SK-N-SH treated with all-trans-retinoic acid at 6 μM for 48 hours (cell line): ENCODE data around the gene MYLK.
"Not testable (repeated sequence)": the region's sequence is repeated elsewhere in the genome, so short reads cannot be mapped to it uniquely, and the experiment has no call there.

Source experiments
- ATAC-seq: fragments of 200-7000 bp; cut with Tn5 transposase; 3 replicates; pipeline ENCODE4 v1.9.1; 2020; ENCODE audit warnings: mild to moderate bottlenecking, moderate library complexity
- ARNTL ChIP-seq: fragments of 450-650 bp; formaldehyde crosslinking; IDR thresholded peaks from 2 replicates; pipeline ENCODE4 v1.5.0; 2020; ENCODE audit warnings: low read depth, mild to moderate bottlenecking, moderate library complexity, borderline replicate concordance
- BACH2 ChIP-seq: fragments of 250-450 bp; sonication (Bioruptor Pico); IDR thresholded peaks from 2 replicates; pipeline ENCODE4 v1.9.0; 2021; ENCODE audit warnings: mild to moderate bottlenecking, borderline replicate concordance
- CREB5 ChIP-seq: fragments of 250-450 bp; sonication (Bioruptor Pico); IDR thresholded peaks from 2 replicates; pipeline ENCODE4 v1.5.1; 2020; ENCODE audit warnings: low read depth, mild to moderate bottlenecking, moderate library complexity
- CSDC2 ChIP-seq: fragments of 250-450 bp; sonication (Bioruptor Pico); IDR thresholded peaks from 2 replicates; pipeline ENCODE4 v1.5.0; 2020; ENCODE audit warnings: mild to moderate bottlenecking, moderate library complexity
- ESRRG ChIP-seq: fragments of 250-450 bp; sonication (Bioruptor Pico); IDR thresholded peaks from 2 replicates; pipeline ENCODE4 v1.6.1; 2021; ENCODE audit warnings: mild to moderate bottlenecking
- ISL1 ChIP-seq: fragments of 250-450 bp; sonication (Bioruptor Pico); IDR thresholded peaks from 2 replicates; pipeline ENCODE4 v2.1.2; 2022; ENCODE audit warnings: mild to moderate bottlenecking, moderate library complexity
- OSR1 ChIP-seq: fragments of 250-450 bp; sonication (Bioruptor Pico); IDR thresholded peaks from 2 replicates; pipeline ENCODE4 v1.8.0; 2022; ENCODE audit warnings: moderate library complexity, mild to moderate bottlenecking, inconsistent platforms
- PPARA ChIP-seq: fragments of 250-450 bp; sonication (Bioruptor Pico); IDR thresholded peaks from 2 replicates; pipeline ENCODE4 v1.5.0; 2020; ENCODE audit warnings: mild to moderate bottlenecking, borderline replicate concordance
- RARB ChIP-seq: fragments of 250-450 bp; sonication (Bioruptor Pico); IDR thresholded peaks from 2 replicates; pipeline ENCODE4 v1.8.0; 2021; ENCODE audit warnings: mild to moderate bottlenecking, moderate library complexity
- TCF4 ChIP-seq: fragments of 250-450 bp; sonication (Bioruptor Pico); IDR thresholded peaks from 2 replicates; pipeline ENCODE4 v1.8.0; 2021; ENCODE audit warnings: mild to moderate bottlenecking, moderate library complexity, borderline replicate concordance
- TOX ChIP-seq: fragments of 250-450 bp; sonication (Bioruptor Pico); IDR thresholded peaks from 2 replicates; pipeline ENCODE4 v1.8.0; 2021; ENCODE audit warnings: mild to moderate bottlenecking, moderate library complexity, borderline replicate concordance
- TSHZ2 ChIP-seq: fragments of 250-450 bp; sonication (Bioruptor Pico); IDR thresholded peaks from 2 replicates; pipeline ENCODE4 v1.5.0; 2020; ENCODE audit warnings: mild to moderate bottlenecking, moderate library complexity
- ZC3H10 ChIP-seq: fragments of 250-450 bp; sonication (Bioruptor Pico); IDR thresholded peaks from 2 replicates; pipeline ENCODE4 v1.5.1; 2021; ENCODE audit warnings: mild to moderate bottlenecking, moderate library complexity
- ZFP3 ChIP-seq: fragments of 250-450 bp; sonication (Bioruptor Pico); IDR thresholded peaks from 2 replicates; pipeline ENCODE4 v1.5.0; 2020; ENCODE audit warnings: mild to moderate bottlenecking, moderate library complexity
- ZFP30 ChIP-seq: fragments of 450-650 bp; formaldehyde crosslinking; IDR thresholded peaks from 2 replicates; pipeline ENCODE4 v1.5.0; 2022; ENCODE audit warnings: mild to moderate bottlenecking, moderate library complexity
- ZNF565 ChIP-seq: fragments of 450-650 bp; formaldehyde crosslinking; conservative IDR thresholded peaks from 2 replicates; pipeline ENCODE4 v1.5.0; 2020; ENCODE audit warnings: low read depth, mild to moderate bottlenecking, moderate library complexity
- ZNF70 ChIP-seq: fragments of 450-650 bp; formaldehyde crosslinking; IDR thresholded peaks from 2 replicates; pipeline ENCODE4 v1.5.0; 2020; ENCODE audit warnings: mild to moderate bottlenecking, moderate library complexity
- ZNF8 ChIP-seq: fragments of 450-650 bp; formaldehyde crosslinking; IDR thresholded peaks from 2 replicates; pipeline ENCODE4 v1.5.0; 2020; ENCODE audit warnings: mild to moderate bottlenecking, moderate library complexity
- TF ChIP-seq, protein P1 (sequence below): fragments of 250-450 bp; sonication (Bioruptor Pico); IDR thresholded peaks from 2 replicates; pipeline ENCODE4 v1.8.0; 2021; ENCODE audit warnings: low read depth, mild to moderate bottlenecking, moderate library complexity, borderline replicate concordance
- TF ChIP-seq, protein P2 (sequence below): fragments of 250-450 bp; sonication (Bioruptor Pico); IDR thresholded peaks from 2 replicates; pipeline ENCODE4 v1.8.0; 2020; ENCODE audit warnings: mild to moderate bottlenecking, moderate library complexity, borderline replicate concordance
- TF ChIP-seq, protein P3 (sequence below): fragments of 250-450 bp; sonication (Bioruptor Pico); IDR thresholded peaks from 2 replicates; pipeline ENCODE4 v1.5.1; 2021; ENCODE audit warnings: mild to moderate bottlenecking, moderate library complexity

The MYLK gene

DNA sequence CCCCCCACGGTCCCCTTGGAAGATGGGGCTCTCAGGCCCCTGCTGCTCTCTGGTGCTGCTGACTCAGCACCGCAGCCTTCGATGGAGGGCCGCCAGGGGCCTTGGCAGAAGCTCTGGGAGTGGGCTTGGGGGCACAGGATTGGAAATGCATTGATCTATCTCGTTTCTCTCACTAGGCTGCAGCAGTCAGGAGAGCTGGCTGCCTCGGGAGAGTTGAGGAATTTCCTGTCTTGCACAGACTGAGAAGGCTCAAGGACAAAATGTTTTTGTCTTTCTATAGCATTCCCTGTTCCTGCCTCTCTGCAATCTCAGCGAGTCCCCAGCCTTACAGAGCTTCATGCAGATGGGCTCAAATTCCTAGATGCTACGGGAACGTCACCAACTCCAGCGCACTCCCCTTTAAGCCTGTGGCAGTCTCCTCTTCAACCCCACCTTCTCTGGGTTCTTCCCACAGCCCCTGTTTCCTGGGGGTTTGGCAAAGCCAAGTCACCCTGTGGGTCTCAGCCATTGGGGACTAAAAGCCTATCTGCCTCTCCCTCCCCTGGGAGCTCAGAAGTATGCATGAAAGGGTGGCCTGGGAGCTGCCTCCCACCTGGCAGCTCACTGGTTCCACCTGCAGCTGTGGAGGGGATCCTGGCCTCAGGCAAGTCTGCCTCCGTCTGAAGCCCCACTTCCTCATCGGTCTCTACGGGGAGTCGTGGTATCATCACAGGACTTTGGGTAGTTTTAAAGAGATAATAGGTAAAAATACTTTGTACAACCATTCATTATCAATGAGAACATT lies 171.9 kb downstream of the MYLK start:
- no peak for ATAC-seq
- TF ChIP-seq ZFP30 (no peak), PPARA (CRISPR knock-in tag) (no peak), ZNF565 (CRISPR knock-in tag) (no peak), ZNF70 (no peak)

GRCh38 chr3:123711356-123711755 lies 172.8 kb downstream of the MYLK start:
- no peak for ATAC-seq
- TF ChIP-seq TOX (CRISPR knock-in tag) (no peak), ESRRG (CRISPR knock-in tag) (no peak), ZFP3 (no peak), BACH2 (CRISPR knock-in tag) (no peak), CSDC2 (CRISPR knock-in tag) (no peak), ZNF70 (no peak), ZC3H10 (no peak), TSHZ2 (no peak), RARB (CRISPR knock-in tag) (no peak), ISL1 (CRISPR knock-in tag) (no peak), ZFP30 (no peak), PPARA (CRISPR knock-in tag) (no peak)
- TF ChIP-seq, protein P1, sequence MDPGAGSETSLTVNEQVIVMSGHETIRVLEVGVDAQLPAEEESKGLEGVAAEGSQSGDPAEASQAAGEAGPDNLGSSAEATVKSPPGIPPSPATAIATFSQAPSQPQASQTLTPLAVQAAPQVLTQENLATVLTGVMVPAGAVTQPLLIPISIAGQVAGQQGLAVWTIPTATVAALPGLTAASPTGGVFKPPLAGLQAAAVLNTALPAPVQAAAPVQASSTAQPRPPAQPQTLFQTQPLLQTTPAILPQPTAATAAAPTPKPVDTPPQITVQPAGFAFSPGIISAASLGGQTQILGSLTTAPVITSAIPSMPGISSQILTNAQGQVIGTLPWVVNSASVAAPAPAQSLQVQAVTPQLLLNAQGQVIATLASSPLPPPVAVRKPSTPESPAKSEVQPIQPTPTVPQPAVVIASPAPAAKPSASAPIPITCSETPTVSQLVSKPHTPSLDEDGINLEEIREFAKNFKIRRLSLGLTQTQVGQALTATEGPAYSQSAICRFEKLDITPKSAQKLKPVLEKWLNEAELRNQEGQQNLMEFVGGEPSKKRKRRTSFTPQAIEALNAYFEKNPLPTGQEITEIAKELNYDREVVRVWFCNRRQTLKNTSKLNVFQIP (CRISPR knock-in tag), result no peak
- TF ChIP-seq, protein P2, sequence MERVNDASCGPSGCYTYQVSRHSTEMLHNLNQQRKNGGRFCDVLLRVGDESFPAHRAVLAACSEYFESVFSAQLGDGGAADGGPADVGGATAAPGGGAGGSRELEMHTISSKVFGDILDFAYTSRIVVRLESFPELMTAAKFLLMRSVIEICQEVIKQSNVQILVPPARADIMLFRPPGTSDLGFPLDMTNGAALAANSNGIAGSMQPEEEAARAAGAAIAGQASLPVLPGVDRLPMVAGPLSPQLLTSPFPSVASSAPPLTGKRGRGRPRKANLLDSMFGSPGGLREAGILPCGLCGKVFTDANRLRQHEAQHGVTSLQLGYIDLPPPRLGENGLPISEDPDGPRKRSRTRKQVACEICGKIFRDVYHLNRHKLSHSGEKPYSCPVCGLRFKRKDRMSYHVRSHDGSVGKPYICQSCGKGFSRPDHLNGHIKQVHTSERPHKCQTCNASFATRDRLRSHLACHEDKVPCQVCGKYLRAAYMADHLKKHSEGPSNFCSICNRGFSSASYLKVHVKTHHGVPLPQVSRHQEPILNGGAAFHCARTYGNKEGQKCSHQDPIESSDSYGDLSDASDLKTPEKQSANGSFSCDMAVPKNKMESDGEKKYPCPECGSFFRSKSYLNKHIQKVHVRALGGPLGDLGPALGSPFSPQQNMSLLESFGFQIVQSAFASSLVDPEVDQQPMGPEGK (CRISPR knock-in tag), result no peak
- TF ChIP-seq, protein P3, sequence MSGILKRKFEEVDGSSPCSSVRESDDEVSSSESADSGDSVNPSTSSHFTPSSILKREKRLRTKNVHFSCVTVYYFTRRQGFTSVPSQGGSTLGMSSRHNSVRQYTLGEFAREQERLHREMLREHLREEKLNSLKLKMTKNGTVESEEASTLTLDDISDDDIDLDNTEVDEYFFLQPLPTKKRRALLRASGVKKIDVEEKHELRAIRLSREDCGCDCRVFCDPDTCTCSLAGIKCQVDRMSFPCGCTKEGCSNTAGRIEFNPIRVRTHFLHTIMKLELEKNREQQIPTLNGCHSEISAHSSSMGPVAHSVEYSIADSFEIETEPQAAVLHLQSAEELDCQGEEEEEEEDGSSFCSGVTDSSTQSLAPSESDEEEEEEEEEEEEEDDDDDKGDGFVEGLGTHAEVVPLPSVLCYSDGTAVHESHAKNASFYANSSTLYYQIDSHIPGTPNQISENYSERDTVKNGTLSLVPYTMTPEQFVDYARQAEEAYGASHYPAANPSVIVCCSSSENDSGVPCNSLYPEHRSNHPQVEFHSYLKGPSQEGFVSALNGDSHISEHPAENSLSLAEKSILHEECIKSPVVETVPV (CRISPR knock-in tag), result no peak

DNA sequence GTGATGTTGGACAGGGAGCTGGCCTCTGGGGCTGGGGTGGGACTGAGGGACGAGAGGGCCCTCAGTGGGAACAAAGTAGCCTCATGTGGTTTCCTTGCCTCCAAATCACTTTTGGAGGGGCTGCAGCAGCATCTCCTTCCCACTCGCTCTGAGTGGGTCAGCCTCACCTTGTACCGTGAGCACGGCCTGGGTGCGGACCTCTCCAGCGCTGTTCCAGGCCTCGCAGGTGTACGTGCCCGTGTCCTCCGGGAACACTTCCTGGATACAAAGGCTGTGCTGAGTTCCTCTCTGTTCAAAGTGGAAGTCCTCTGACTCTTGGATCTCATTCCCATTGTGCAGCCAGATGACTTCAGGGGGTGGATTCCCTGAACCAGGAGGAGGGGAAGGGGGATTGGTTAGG lies 175.6 kb downstream of the MYLK start:
- ATAC-seq, result no peak
- TF ChIP-seq CREB5 (no peak), OSR1 (CRISPR knock-in tag) (no peak), ISL1 (CRISPR knock-in tag) (no peak), ZFP3 (no peak), ARNTL (CRISPR knock-in tag) (no peak), BACH2 (CRISPR knock-in tag) (no peak), PPARA (CRISPR knock-in tag) (no peak), ZNF565 (CRISPR knock-in tag) (no peak), ZNF70 (no peak), ZNF8 (CRISPR knock-in tag) (no peak), TCF4 (CRISPR knock-in tag) (no peak), ZFP30 (no peak), TOX (CRISPR knock-in tag) (no peak), RARB (CRISPR knock-in tag) (no peak), CSDC2 (CRISPR knock-in tag) (no peak)
- TF ChIP-seq, protein P3 (CRISPR knock-in tag), result no peak
- TF ChIP-seq, protein P1 (CRISPR knock-in tag), result no peak
- TF ChIP-seq, protein P2 (CRISPR knock-in tag), result no peak

DNA sequence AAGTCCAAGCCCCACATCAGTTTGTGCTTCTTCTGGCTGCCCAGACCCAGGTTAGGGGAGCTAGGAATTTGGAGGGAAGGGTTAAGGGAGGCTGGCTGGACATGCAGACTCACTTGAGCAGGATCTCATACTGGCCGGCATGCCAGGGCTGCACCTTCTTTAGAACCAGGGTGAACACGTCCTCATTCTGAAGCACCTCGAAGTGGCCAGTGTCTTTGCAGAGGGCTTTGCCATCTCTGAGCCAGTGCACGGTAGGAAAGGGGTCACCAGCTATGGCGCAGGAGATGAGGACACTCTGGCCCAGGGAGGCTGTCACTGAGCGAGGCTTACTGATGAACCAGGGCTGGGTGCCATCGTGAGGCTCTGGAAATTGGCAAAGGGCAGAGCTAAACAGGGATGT lies 176.5 kb downstream of the MYLK start:
- not testable (repeated sequence) for ATAC-seq
